OCI-LY3 (cell line): ENCODE data around the gene DOCK2.
A peak's percentile ranks its signal among the peaks of the same experiment; 100 is the strongest.

Experiments used
- H2AFZ ChIP-seq: fragments of 200-600, 300-600 bp; shearing (Covaris generic); 2 replicates; pipeline ENCODE4 v1.6.0; 2014; ENCODE audit warnings: antibody characterized with exemption, low read depth, low read length
- H3K27ac ChIP-seq: fragments of 200-600, 300-600 bp; sonication (generic); 2 replicates; pipeline ENCODE4 v1.5.1; 2014; ENCODE audit warnings: mild to moderate bottlenecking, low read length, moderate library complexity, mixed read lengths
- H3K27me3 ChIP-seq: fragments of 200-600, 300-600 bp; sonication (generic); 2 replicates; pipeline ENCODE4 v1.6.1; 2014; ENCODE audit warnings: low read depth, low read length, mixed read lengths
- H3K36me3 ChIP-seq: fragments of 200-600, 300-600 bp; sonication (generic); replicated peaks from 2 replicates; pipeline ENCODE3; 2014; ENCODE audit warnings: low read depth, low read length, mixed read lengths
- H3K4me1 ChIP-seq: fragments of 300-600, 200-600 bp; sonication (generic); 2 replicates; pipeline ENCODE4 v1.6.1; 2014; ENCODE audit warnings: low read length, mixed read lengths
- H3K4me2 ChIP-seq: fragments of 200-600, 300-600 bp; sonication (generic); 2 replicates; pipeline ENCODE4 v1.6.1; 2014; ENCODE audit warnings: low read length, mixed read lengths
- H3K4me3 ChIP-seq: fragments of 300-600, 200-600 bp; sonication (generic); 2 replicates; pipeline ENCODE4 v1.5.1; 2014; ENCODE audit warnings: antibody characterized with exemption, mild to moderate bottlenecking, low read length, moderate library complexity
- H3K79me2 ChIP-seq: fragments of 300-600, 200-600 bp; shearing (Covaris generic); 2 replicates; pipeline ENCODE4 v1.6.1; 2014; ENCODE audit warnings: mild to moderate bottlenecking, low read length, mixed read lengths
- H3K9ac ChIP-seq: fragments of 300-600, 200-600 bp; shearing (Covaris generic); 2 replicates; pipeline ENCODE4 v1.6.0; 2014; ENCODE audit warnings: mild to moderate bottlenecking, low read length, moderate library complexity
- H3K9me3 ChIP-seq: fragments of 200-600, 300-600 bp; shearing (Covaris generic); 2 replicates; pipeline ENCODE4 v1.6.1; 2014; ENCODE audit warnings: low read length, mixed read lengths; ENCODE audit not compliant: insufficient read depth
- H4K20me1 ChIP-seq: fragments of 200-600, 300-600 bp; sonication (generic); 2 replicates; pipeline ENCODE4 v1.6.1; 2016; ENCODE audit warnings: low read length, mixed read lengths; ENCODE audit not compliant: insufficient read depth
- EZH2phosphoT487 ChIP-seq: fragments of 200-600 bp; shearing (Covaris generic); IDR thresholded peaks from 2 replicates; pipeline ENCODE4 v1.6.1; 2018; ENCODE audit warnings: antibody characterized with exemption, mixed run types, low read depth
- TF ChIP-seq, protein P1 (sequence below): fragments of 200-600, 300-600 bp; sonication (generic); IDR thresholded peaks from 2 replicates; pipeline ENCODE4 v1.5.1; 2014; ENCODE audit warnings: antibody characterized with exemption, low read length, low read depth

Gene DOCK2

DNA sequence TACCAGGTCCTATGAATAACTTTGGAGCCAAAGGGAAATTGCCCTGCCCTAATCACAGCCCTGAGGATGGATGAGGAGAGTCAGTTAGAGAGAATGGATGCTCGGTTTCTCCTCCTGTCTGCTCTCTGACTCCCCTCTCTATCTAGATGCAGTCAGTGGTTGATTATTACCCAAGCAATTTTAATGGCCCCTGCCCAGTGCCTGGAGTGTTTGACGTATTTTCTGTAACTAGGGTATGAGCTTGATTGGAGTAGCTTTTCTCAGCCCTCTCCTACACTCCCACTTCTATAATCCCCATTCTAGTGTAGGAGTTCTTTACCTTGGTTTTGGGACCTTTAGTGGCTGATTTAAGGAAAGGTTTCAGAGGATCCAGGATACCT lies 60.4 kb downstream of the DOCK2 start:
- Histone ChIP-seq H3K4me1 (peaks cover 6% of the 10 kb centered on the region; the same call in 1 of the 2 replicates), H3K27me3 (no peaks in the 10 kb centered on the region), H3K4me2 (no peak overlapping the region), H4K20me1 (peaks cover 4% of the 10 kb centered on the region), H3K79me2 (no peaks in the 10 kb centered on the region), H3K27ac (no peak overlapping the region), H3K9me3 (no peaks in the 10 kb centered on the region), H2AFZ (no peak overlapping the region), H3K36me3 (peaks cover 70% of the 10 kb centered on the region), H3K9ac (no peak overlapping the region), H3K4me3 (no peak overlapping the region)
- TF ChIP-seq, protein P1, sequence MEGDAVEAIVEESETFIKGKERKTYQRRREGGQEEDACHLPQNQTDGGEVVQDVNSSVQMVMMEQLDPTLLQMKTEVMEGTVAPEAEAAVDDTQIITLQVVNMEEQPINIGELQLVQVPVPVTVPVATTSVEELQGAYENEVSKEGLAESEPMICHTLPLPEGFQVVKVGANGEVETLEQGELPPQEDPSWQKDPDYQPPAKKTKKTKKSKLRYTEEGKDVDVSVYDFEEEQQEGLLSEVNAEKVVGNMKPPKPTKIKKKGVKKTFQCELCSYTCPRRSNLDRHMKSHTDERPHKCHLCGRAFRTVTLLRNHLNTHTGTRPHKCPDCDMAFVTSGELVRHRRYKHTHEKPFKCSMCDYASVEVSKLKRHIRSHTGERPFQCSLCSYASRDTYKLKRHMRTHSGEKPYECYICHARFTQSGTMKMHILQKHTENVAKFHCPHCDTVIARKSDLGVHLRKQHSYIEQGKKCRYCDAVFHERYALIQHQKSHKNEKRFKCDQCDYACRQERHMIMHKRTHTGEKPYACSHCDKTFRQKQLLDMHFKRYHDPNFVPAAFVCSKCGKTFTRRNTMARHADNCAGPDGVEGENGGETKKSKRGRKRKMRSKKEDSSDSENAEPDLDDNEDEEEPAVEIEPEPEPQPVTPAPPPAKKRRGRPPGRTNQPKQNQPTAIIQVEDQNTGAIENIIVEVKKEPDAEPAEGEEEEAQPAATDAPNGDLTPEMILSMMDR = no peak
- TF ChIP-seq EZH2phosphoT487 = no peak

GRCh38 chr5:169697976-169698375 lies 60.9 kb downstream of the DOCK2 start:
- Histone ChIP-seq H3K9me3 (no peaks in the 10 kb centered on the region), H3K4me2 (no peak overlapping the region), H3K79me2 (no peaks in the 10 kb centered on the region), H3K36me3 (peaks cover 71% of the 10 kb centered on the region), H4K20me1 (peaks cover 7% of the 10 kb centered on the region), H3K4me1 (peaks cover 11% of the 10 kb centered on the region), H2AFZ (no peak overlapping the region), H3K9ac (no peak overlapping the region), H3K27ac (no peak overlapping the region), H3K27me3 (no peaks in the 10 kb centered on the region), H3K4me3 (no peak overlapping the region)
- TF ChIP-seq, protein P1 = no peak
- TF ChIP-seq EZH2phosphoT487 = no peak

DNA sequence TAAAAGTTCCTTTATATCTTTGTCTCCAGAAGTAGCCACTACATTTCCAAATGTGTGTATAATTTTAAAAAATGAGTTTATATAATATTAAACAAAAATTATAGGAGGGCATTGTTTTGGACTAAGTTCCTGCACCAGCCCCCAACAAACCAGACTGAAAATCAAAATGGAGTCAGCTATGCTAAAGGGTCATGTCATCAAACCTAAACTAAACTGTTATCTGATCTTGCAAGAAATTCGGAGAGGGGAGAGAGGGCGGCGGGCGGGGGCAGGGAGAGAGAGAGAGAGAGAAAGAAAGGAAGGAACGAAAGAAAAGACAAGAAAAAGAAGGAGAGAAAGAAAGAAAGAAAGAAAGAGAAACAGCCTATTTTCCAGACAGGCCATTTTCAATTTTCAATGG lies 63.5 kb downstream of the DOCK2 start:
- no peak overlapping the region for H2AFZ ChIP-seq
- peaks cover 9% of the 10 kb centered on the region for H4K20me1 ChIP-seq
- H3K4me3 ChIP-seq = no peak overlapping the region
- H3K4me1 ChIP-seq = peaks cover 24% of the 10 kb centered on the region
- TF ChIP-seq, protein P1 = no peak
- no peak for TF ChIP-seq EZH2phosphoT487
- no peak overlapping the region for H3K27ac ChIP-seq
- H3K9ac ChIP-seq = no peak overlapping the region
- no peaks in the 10 kb centered on the region for H3K27me3 ChIP-seq
- peaks cover 68% of the 10 kb centered on the region for H3K36me3 ChIP-seq
- H3K79me2 ChIP-seq = peaks cover 3% of the 10 kb centered on the region; the same call in 1 of the 2 replicates
- H3K4me2 ChIP-seq = no peak overlapping the region
- H3K9me3 ChIP-seq = no peaks in the 10 kb centered on the region

- H3K4me3 ChIP-seq = no peak overlapping the region
- H3K9me3 ChIP-seq = no peaks in the 10 kb centered on the region
- peaks cover 3% of the 10 kb centered on the region; the same call in 1 of the 2 replicates for H3K79me2 ChIP-seq
- no peak overlapping the region for H3K9ac ChIP-seq
- no peak overlapping the region for H3K27ac ChIP-seq
- H3K36me3 ChIP-seq = peaks cover 65% of the 10 kb centered on the region
- H3K4me2 ChIP-seq = no peak overlapping the region
- H3K4me1 ChIP-seq = peaks cover 24% of the 10 kb centered on the region
- TF ChIP-seq, protein P1 = peak; percentile 33
- no peak for TF ChIP-seq EZH2phosphoT487
- peaks cover 9% of the 10 kb centered on the region for H4K20me1 ChIP-seq
- no peak overlapping the region for H2AFZ ChIP-seq
- no peaks in the 10 kb centered on the region for H3K27me3 ChIP-seq
Measured at GRCh38 chr5:169701910-169702451, 64.9 kb downstream of the DOCK2 start.
